Urothelium cell line (cell line): ENCODE results near the gene ASTN2.
A peak's percentile ranks its signal among the peaks of the same experiment; 100 is the strongest.

Experiments
- DNase-seq: peaks from one replicate; pipeline ENCODE4 v3.0.0; 2011; ENCODE audit warnings: low spot score, mixed read lengths
- FAIRE-seq: peaks from 2 replicates; lab custom pipeline; 2011; peaks lifted over from hg19 to GRCh38; lab: Jason Lieb, UNC

ASTN2 gene

GRCh38 chr9:116383936-116384335 is 1030.9 kb downstream of the ASTN2 start:
- DNase-seq: no peak
- FAIRE-seq: no peak

DNA sequence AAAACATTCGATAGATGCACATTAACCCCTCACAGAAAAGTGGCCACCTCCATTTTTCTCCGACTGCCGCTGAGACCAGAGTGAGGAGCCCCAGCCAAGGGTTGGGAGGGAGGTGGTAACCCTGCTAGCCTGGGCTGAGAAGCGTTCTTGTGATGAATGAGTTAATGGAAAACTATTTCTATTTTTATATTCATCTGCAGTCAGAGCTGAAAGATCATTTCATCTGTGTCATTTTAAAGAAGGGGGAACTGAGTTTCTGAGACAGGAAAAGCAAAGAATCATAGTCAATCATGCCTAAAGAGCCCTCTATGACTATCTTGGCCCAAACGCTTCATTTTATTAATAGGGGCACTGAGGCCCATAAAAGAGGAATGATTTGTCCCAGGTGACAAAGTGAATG is 1031.7 kb downstream of the ASTN2 start:
- DNase-seq (no peak), FAIRE-seq (no peak)

DNA sequence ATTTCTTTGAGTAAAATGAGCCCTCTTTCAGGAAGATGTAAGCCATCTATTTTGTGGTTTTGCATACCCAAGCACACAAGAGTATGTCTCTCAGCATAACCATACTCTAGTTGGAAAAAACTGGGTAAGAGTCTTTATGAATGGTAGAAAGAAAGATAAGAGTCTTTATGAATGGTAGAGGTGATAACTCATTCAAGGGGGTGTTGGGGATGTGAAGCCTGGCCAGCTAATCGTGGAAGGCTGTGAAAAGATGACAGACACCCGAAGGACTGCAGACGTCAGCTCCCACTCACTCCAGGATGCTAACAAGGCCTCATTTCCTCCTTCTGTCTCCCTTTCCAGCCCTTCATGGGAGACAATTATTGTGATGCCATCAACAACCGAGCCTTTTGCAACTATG is 1032.8 kb downstream of the ASTN2 start:
- no peak for DNase-seq
- FAIRE-seq: no peak

DNA sequence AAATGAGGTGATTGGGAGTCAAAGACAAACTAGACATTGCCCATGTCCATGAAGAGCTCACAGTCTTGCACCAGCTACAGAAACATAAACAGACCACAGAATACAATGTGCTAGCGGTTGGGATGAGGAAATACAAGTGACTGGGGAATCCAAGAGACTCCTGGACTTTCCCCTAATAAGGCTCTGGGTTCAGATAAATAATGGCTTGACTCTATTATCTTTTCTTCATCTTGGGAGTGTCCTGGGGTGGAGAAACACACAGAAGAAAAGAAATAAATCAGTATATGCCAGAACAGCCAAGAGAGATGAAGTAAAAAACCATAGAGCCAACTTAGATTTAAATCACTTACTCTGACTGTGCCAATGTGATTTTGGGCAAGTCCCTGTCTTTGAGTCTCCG is 1033.5 kb downstream of the ASTN2 start:
- DNase-seq (no peak), FAIRE-seq (no peak)

DNA sequence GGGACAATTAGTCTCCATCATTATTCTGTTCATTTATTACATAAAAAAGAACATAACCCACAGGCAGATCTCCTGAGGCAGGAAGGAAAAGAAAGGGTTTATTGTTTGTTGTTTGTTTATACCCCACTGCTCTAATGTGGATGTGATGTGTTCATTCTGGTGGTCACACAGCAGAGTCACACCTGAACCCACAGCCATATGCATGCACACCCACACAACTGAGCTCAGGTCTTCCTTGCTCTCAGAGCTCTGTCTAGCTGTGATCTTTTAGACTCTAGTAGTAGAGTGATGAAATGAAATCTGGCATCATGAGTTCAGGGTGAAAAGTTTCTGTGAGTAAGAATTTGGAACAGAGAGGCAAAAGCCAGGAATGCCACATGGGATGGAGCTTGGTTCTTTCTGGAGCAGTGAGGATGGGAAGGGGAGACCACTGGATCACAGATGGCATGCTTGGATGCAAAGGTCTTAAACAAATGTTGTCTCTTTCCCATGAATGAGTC is 1034.3 kb downstream of the ASTN2 start:
- FAIRE-seq (no peak), DNase-seq (no peak)

- no peak for FAIRE-seq
Observed at GRCh38 chr9:116379821-116380220, 1035.0 kb downstream of the ASTN2 start.

DNA sequence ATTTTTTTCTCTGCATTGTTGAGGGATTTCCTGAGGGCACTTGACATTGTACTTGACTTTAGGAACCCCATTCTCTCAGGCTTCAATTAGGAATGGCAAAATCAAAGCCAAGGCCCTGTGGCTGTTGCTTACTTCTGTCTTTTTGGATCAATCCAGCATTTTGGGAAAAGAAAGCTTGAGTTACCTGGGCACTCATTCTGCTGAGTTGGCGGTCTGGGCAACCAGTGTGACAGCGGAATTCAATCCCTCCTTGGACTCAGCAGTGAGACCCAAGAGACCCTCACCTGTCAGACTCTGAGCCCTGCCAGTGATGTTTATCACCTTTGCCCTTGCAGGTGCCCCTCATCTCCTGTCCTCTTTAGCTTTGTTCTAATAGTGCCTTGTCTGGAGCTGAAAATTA is 1036.0 kb downstream of the ASTN2 start:
- DNase-seq: no peak
- no peak for FAIRE-seq

More at GRCh38 chr9:116379821-116380220, 1035.0 kb downstream of the ASTN2 start:
- DNase-seq: no peak

DNA sequence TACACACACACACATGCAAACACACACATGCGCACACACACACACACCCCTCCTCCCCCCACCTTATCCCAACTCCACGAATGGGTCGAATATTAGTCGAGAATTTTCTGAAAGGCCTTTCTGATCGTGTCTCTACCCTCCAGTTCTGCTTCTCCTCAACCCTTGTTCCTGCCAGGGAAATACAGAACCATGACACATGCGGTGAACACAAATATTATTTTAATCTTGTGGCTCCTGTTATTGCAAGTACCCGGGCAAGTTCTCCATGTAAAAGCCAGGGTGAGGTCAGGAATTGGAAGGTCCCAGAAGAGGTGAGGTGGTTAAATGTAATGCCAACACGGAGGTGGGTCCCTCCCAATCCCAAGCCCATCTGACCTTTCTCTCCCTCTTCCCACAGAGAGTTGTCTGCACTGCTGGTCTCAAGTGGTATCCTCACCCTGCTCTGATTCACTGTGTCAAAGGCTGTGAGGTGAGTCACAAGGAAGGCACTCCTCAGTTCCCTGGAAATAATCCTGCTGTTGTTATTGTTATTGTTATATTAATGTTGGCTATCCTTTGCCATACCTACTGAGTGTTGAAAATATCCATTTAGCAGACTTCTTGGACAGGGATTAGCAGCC is 1037.6 kb downstream of the ASTN2 start:
- DNase-seq (peak; percentile 78), FAIRE-seq (no peak)
